ENCODE data around the gene KCNK6. TPM values are rescaled to one million over a fixed set of nuclear protein-coding genes. Genes with fewer than 3 reads are reported as not detected.

KCNK6 gene
- total and polyA plus RNA-seq, 2 donors from 2014 or later = 2.2 to 7.2 TPM

- no peak overlapping the region for H3K4me3 ChIP-seq (ENCODE audit: low read length in 3 of 3)
- H3K9me3 ChIP-seq (ENCODE audit: control insufficient read depth in 2 of 3, insufficient read depth in 1 of 3, low read length in 3 of 3) = no peaks in the 10 kb centered on the region
- no peak overlapping the region for H3K9ac ChIP-seq (ENCODE audit: low read length in 3 of 3)
- H3K27me3 ChIP-seq (ENCODE audit: control insufficient read depth, insufficient read depth, low read length) = no peaks in the 10 kb centered on the region
- no peak overlapping the region for H3K27ac ChIP-seq (ENCODE audit: low read depth in 2 of 2, low read length in 2 of 2)
- TF ChIP-seq CTCF (IDR thresholded peaks at IDR 0.05; ENCODE audit: borderline replicate concordance, extremely low read depth, insufficient read depth) = no peak
- no peak for FAIRE-seq
- H3K4me1 ChIP-seq (ENCODE audit: control insufficient read depth in 2 of 3, insufficient read depth in 2 of 3, low read depth in 1 of 3, low read length in 3 of 3) = no peaks in the 10 kb centered on the region
- peaks cover 0 to 8% (median 5%) of the 10 kb centered on the region in 3 donors for H3K36me3 ChIP-seq (ENCODE audit: control insufficient read depth in 2 of 3, insufficient read depth in 3 of 3, low read length in 3 of 3)
- DNase-seq = no peak
- intact Hi-C loops (cut with DNase I) = no loop called here
Observed at GRCh38 chr19:38307076-38307475, 12.6 kb upstream of the KCNK6 start.

GRCh38 chr19:38307597-38307996 is 12.0 kb upstream of the KCNK6 start:
- DNase-seq (no peak), FAIRE-seq (no peak)
- no peak for TF ChIP-seq CTCF (IDR thresholded peaks at IDR 0.05; ENCODE audit: borderline replicate concordance, extremely low read depth, insufficient read depth)
- peaks cover 0 to 8% (median 5%) of the 10 kb centered on the region in 3 donors for H3K36me3 ChIP-seq (ENCODE audit: control insufficient read depth in 2 of 3, insufficient read depth in 3 of 3, low read length in 3 of 3)
- H3K27ac ChIP-seq (ENCODE audit: low read depth in 2 of 2, low read length in 2 of 2) = no peak overlapping the region
- no peak overlapping the region for H3K9ac ChIP-seq (ENCODE audit: low read length in 3 of 3)
- no peaks in the 10 kb centered on the region for H3K4me1 ChIP-seq (ENCODE audit: control insufficient read depth in 2 of 3, insufficient read depth in 2 of 3, low read depth in 1 of 3, low read length in 3 of 3)
- intact Hi-C loops (cut with DNase I) = no loop called here
- no peaks in the 10 kb centered on the region for H3K27me3 ChIP-seq (ENCODE audit: control insufficient read depth, insufficient read depth, low read length)
- H3K4me3 ChIP-seq (ENCODE audit: low read length in 3 of 3) = no peak overlapping the region
- no peaks in the 10 kb centered on the region for H3K9me3 ChIP-seq (ENCODE audit: control insufficient read depth in 2 of 3, insufficient read depth in 1 of 3, low read length in 3 of 3)

- TF ChIP-seq CTCF (IDR thresholded peaks at IDR 0.05; ENCODE audit: borderline replicate concordance, extremely low read depth, insufficient read depth) = no peak
- no peak overlapping the region for H3K27ac ChIP-seq (ENCODE audit: low read depth in 2 of 2, low read length in 2 of 2)
- H3K9ac ChIP-seq (ENCODE audit: low read length in 3 of 3) = no peak overlapping the region
- intact Hi-C loops (cut with DNase I) = no loop called here
- DNase-seq = no peak
- no peaks in the 10 kb centered on the region for H3K9me3 ChIP-seq (ENCODE audit: control insufficient read depth in 2 of 3, insufficient read depth in 1 of 3, low read length in 3 of 3)
- peaks cover 0 to 8% (median 5%) of the 10 kb centered on the region in 3 donors for H3K36me3 ChIP-seq (ENCODE audit: control insufficient read depth in 2 of 3, insufficient read depth in 3 of 3, low read length in 3 of 3)
- no peak overlapping the region for H3K4me3 ChIP-seq (ENCODE audit: low read length in 3 of 3)
- H3K4me1 ChIP-seq (ENCODE audit: control insufficient read depth in 2 of 3, insufficient read depth in 2 of 3, low read depth in 1 of 3, low read length in 3 of 3) = no peaks in the 10 kb centered on the region
- no peaks in the 10 kb centered on the region for H3K27me3 ChIP-seq (ENCODE audit: control insufficient read depth, insufficient read depth, low read length)
- FAIRE-seq = no peak
Observed at GRCh38 chr19:38308006-38308766, 11.5 kb upstream of the KCNK6 start.

All from kidney (tissue), 14 donors.